AG10803 (cell line): ENCODE measurements around the gene DMD.

Experiments
- DNase-seq: peaks from one replicate; pipeline ENCODE4 v3.0.0; 2010; ENCODE audit warnings: low read depth
- H3K4me3 ChIP-seq: 2 replicates; pipeline ENCODE4 v1.5.1; 2011; ENCODE audit warnings: mild to moderate bottlenecking, low read length, control low read depth
- TF ChIP-seq, protein P1 (sequence below): conservative IDR thresholded peaks from 2 replicates; pipeline ENCODE4 v1.5.1; 2011; ENCODE audit warnings: mild to moderate bottlenecking, low read length, control low read depth, inconsistent platforms

The DMD gene

DNA sequence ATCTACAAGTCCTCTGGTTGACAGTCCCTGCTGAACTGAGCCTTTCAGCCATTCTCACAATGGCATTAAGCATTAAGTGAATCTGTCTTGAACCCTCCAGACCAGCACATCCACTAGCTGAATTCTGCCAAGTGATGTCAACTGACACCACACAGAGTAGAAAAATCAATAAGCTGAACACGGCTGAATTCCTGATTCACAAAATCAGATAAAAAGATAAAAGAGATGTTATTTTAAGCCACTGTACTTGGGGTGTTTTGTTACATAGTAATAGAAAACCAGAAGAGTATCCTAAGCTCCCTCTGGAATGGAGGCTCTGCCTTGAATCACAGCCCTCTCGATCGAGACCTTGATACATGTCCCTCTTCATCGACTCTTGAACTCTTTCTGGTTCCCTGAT, 336.5 kb downstream of the DMD start:
- no peak overlapping the region for H3K4me3 ChIP-seq
- DNase-seq: no peak
- TF ChIP-seq, protein P1, sequence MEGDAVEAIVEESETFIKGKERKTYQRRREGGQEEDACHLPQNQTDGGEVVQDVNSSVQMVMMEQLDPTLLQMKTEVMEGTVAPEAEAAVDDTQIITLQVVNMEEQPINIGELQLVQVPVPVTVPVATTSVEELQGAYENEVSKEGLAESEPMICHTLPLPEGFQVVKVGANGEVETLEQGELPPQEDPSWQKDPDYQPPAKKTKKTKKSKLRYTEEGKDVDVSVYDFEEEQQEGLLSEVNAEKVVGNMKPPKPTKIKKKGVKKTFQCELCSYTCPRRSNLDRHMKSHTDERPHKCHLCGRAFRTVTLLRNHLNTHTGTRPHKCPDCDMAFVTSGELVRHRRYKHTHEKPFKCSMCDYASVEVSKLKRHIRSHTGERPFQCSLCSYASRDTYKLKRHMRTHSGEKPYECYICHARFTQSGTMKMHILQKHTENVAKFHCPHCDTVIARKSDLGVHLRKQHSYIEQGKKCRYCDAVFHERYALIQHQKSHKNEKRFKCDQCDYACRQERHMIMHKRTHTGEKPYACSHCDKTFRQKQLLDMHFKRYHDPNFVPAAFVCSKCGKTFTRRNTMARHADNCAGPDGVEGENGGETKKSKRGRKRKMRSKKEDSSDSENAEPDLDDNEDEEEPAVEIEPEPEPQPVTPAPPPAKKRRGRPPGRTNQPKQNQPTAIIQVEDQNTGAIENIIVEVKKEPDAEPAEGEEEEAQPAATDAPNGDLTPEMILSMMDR: no peak

DNA sequence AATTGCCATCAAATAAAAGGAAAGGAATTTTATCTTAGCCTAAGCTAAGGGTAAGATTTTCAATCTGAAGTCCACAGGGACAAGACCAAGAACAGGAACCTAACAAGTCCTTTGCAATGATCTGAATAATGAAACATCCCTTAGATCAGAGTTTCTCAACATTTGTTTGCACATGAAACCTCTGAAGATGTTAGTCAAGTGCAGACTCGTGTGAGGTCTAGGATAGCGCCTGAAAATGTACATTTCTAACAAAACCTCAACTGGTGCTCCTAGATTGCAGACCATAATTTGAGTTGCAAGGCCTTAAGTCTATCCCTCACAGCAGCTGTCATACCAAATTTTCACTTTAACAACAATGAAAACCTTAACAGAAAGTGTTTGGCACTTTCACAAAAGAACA, 337.6 kb downstream of the DMD start:
- DNase-seq: no peak
- TF ChIP-seq, protein P1: no peak

GRCh38 chrX:32871636-32872035, 339.7 kb downstream of the DMD start:
- TF ChIP-seq, protein P1: no peak

More for the DNA sequence above, 337.6 kb downstream of the DMD start:
- H3K4me3 ChIP-seq: no peak overlapping the region

GRCh38 chrX:32868524-32868895, 342.8 kb downstream of the DMD start:
- no peak for DNase-seq
- TF ChIP-seq, protein P1: no peak

More at GRCh38 chrX:32871636-32872035, 339.7 kb downstream of the DMD start:
- DNase-seq: no peak
- no peak overlapping the region for H3K4me3 ChIP-seq

GRCh38 chrX:32867781-32868523, 343.4 kb downstream of the DMD start:
- TF ChIP-seq, protein P1: no peak
- no peak overlapping the region for H3K4me3 ChIP-seq
- no peak for DNase-seq

More at GRCh38 chrX:32868524-32868895, 342.8 kb downstream of the DMD start:
- no peak overlapping the region for H3K4me3 ChIP-seq

GRCh38 chrX:32852203-32852602, 359.1 kb downstream of the DMD start:
- H3K4me3 ChIP-seq: no peak overlapping the region
- DNase-seq: no peak
- TF ChIP-seq, protein P1: no peak

- DNase-seq: no peak
- H3K4me3 ChIP-seq: no peak overlapping the region
- TF ChIP-seq, protein P1: no peak
Observed at GRCh38 chrX:32851556-32851955, 359.8 kb downstream of the DMD start.
